Right cardiac atrium (tissue), 5 donors: ENCODE data around the gene SSTR1. TPM values are rescaled to one million over a fixed set of nuclear protein-coding genes. Genes with fewer than 3 reads are reported as not detected.
"Not testable (repeated sequence)": the region's sequence is repeated elsewhere in the genome, so short reads cannot be mapped to it uniquely, and the experiment has no call there.

Experiments
- ATAC-seq, 2 donors: fragments of 200-7000 bp; cut with Tn5 transposase; one replicate each; pipeline versions ENCODE4 v1.8.0 to v1.9.1; 2020; ENCODE audit warnings: moderate library complexity in 2 of 2, mild to moderate bottlenecking in 1 of 2
- DNase-seq, 3 donors: peaks; one replicate each; pipeline ENCODE4 v3.0.0-alpha.2; 2020
- H3K27ac ChIP-seq: one replicate; pipeline ENCODE4 v1.5.1; 2013; ENCODE audit warnings: mild to moderate bottlenecking, low read length, control low read depth, moderate library complexity
- H3K27me3 ChIP-seq: one replicate; pipeline ENCODE4 v1.6.1; 2013; ENCODE audit not compliant: control insufficient read depth, insufficient read depth
- H3K4me1 ChIP-seq: one replicate; pipeline ENCODE4 v1.6.1; 2013; ENCODE audit warnings: low read length; ENCODE audit not compliant: control insufficient read depth, insufficient read depth
- H3K4me3 ChIP-seq: one replicate; pipeline ENCODE4 v1.5.1; 2013; ENCODE audit warnings: low read length, control low read depth
- H3K9me3 ChIP-seq: one replicate; pipeline ENCODE4 v1.6.1; 2013; ENCODE audit warnings: low read length; ENCODE audit not compliant: control insufficient read depth
- WGBS: extraction: QIAGEN DNeasy Blood & Tissue Kit; methylation state at CpG from one replicate; pipeline ENCODE4 v1.1.7; 2013; 5-methylcytosine and 5-hydroxymethylcytosine counted together
- intact Hi-C, 4 donors: fragments of 100-400 bp; cut with DNase I; formaldehyde crosslinking; loops; one replicate each; pipeline versions ENCODE4 v1.11.0 to v1.14.0; 2022 to 2023
- polyA plus RNA-seq: library from polyadenylated mRNA; stranded (reverse); fragments of 200-250 nt; gene quantifications from one replicate; pipeline ENCODE4 v1.2.3, GENCODE V29; 2013
- total RNA-seq, 4 donors: library from RNA; stranded (reverse); fragmentation: NEBNext Ultra II Directional; extraction: Animal tissue kit (Norgen Biotek cat#: 25700); gene quantifications; one replicate each; pipeline ENCODE4 v1.2.1, GENCODE V29; 2021
- donor health status: healthy with polysubstance abuse.
- donor health status: DM: no; HTN: yes; CAD: no.
- donor health status: DM: no; HTN: no; CAD: no.
- donor health status: DM: no; HTN: yes; CAD: no; lungs with severe emphysema.
- donor health status: DM: yes; HTN: yes; CAD: no.

Gene SSTR1
- total and polyA plus RNA-seq, 5 donors: 0.48 to 1.5 (median 0.70) TPM

DNA sequence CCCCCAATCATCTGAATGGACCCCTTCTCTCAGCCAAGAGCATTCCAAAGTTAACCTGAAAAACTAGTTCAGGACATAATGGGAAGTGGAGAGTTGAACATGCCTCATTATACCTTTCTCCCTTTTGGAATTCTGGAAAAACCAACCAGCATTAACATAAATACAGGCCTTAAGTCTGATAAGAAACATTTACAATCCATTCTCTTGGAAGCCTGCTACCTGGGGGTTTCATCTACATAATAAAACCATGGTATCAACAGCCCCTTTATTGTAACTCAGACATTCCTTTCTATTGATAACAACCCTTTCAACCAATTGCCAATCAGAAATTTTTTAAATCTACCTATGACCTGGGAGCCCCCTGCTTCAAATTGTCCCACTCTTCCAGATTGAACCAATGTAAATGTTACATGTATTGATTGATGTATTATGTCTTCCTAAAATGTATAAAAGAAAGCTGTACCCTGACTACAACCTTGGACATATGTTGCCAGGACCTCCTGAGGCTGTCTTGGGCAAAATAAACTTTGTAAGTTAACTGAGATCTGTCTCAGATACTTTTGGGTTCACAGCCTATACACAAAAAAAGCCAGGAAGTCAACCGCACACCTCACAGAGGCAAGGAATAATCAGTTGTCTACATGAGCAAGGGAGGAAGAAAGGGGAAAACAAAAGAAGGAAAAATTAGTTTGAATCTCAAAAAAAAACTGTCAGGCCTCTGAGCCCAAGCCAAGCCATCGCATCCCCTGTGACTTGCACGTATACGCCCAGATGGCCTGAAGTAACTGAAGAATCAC is 17.6 kb upstream of the SSTR1 start:
- DNase-seq: no peak
- Histone ChIP-seq H3K4me1 (no peaks in the 10 kb centered on the region), H3K4me3 (no peak overlapping the region), H3K27me3 (no peaks in the 10 kb centered on the region), H3K9me3 (no peaks in the 10 kb centered on the region), H3K27ac (no peak overlapping the region)
- intact Hi-C loops: no loop called here
- no peak for ATAC-seq
- 80% methylated on average over 4 of the region's 4 CpGs for WGBS

DNA sequence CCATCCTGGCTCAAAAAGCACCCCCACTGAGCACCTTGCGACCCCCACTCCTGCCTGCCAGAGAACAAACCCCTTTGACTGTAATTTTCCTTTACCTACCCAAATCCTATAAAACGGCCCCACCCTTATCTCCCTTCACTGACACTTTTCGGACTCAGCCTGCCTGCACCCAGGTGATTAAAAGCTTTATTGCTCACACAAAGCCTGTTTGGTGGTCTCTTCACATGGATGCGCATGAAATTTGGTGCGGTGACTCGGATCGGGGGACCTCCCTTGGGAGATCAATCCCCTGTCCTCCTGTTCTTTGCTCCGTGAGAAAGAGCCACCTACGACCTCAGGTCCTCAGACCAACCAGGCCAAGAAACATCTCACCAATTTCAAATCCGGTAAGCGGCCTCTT is 16.9 kb upstream of the SSTR1 start:
- H3K4me3 ChIP-seq, DNase-seq, H3K27me3 ChIP-seq, H3K4me1 ChIP-seq, H3K9me3 ChIP-seq, intact Hi-C loops, ATAC-seq, H3K27ac ChIP-seq: not testable (repeated sequence)
- 64% methylated on average over 11 of the region's 11 CpGs for WGBS

DNA sequence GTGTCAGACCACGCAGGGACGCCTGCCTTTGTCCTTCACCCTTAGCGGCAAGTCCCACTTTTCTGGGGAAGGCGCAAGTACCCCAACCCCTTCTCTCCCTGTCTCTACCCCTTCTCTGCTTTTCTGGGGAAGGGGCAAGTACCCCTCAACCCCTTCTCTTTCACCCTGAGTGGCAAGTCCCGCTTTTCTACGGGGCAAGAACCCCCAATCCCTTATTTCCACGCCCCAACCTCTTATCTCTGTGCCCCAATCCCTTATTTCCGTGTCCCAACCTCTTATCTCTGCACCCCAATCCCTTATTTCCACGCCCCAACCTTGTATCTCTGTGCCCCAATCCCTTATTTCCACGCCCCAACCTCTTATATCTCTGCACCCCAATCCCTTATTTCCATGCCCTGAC is 16.2 kb upstream of the SSTR1 start:
- H3K4me3 ChIP-seq, ATAC-seq, DNase-seq, H3K27me3 ChIP-seq, H3K4me1 ChIP-seq, intact Hi-C loops, H3K27ac ChIP-seq, H3K9me3 ChIP-seq: not testable (repeated sequence)
- 66% methylated on average over 10 of the region's 10 CpGs for WGBS

DNA sequence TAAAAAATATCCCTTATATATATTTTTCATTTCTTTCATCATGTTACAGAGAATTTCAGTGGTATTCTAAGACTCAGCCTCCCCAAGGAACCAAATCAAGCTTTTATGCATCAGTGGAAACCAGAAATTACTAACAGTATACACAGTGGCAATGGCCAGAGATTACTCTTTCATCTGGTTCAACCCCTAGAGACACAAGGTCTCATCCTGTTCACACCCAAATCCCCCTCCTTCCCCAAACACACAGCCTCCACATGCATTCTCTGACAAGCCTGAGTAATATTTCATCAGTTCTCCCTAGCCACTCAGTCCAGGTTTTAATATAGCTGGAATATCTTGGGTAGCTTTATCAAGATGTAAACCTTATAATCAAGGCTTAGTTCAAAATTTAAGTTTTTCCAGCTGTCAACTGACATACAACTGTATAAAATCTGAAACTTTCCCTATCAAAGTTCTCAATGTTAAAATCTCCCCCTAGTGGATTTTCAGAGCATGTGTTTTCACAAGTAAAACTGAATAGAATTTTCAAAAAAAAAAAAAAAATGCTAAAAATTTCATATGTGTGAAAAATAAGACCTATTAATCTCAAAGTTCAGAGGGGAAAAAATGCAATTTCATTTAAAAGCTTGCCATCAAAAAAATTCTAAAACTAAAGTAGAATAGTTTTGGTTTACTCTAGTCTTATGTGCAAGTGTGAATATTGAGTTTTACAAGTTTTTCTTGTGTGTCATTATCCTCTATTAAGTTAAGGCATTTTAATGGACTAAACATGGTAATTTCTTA is 10.5 kb upstream of the SSTR1 start:
- no peaks in the 10 kb centered on the region for H3K9me3 ChIP-seq
- no peak for ATAC-seq
- DNase-seq: no peak
- H3K27me3 ChIP-seq: no peaks in the 10 kb centered on the region
- intact Hi-C loops: no loop called here
- H3K4me3 ChIP-seq: no peak overlapping the region
- no peaks in the 10 kb centered on the region for H3K4me1 ChIP-seq
- H3K27ac ChIP-seq: no peak overlapping the region

DNA sequence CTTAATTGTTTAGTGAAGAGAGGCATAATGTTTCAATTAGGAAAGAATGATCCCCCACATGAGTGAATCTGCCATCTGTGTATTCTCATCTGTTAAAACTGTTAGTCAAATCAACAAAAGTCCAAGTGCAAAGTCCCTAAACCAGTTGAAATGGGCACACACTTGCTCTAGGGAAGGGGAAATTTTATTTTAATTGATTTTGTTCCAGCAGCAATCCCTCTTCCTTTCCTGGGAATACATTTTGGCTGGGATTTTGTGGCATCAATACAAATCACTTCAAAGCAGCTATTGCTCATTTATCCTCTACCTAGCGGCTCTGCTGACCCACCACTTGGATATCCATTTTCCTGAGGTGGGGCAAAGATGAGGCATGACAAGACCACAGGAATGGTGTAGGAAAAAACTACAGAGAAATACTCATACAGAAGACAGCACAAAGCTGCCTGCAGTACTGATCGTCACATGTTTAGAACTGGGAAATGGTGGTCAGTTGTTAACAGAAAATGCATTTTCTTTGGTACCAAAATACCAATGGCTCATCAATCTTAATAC is 9.8 kb upstream of the SSTR1 start:
- Histone ChIP-seq H3K4me1 (no peaks in the 10 kb centered on the region), H3K9me3 (no peaks in the 10 kb centered on the region), H3K4me3 (no peak overlapping the region), H3K27ac (no peak overlapping the region), H3K27me3 (no peaks in the 10 kb centered on the region)
- 95% methylated on average over 2 of the region's 2 CpGs for WGBS
- intact Hi-C loops: no loop called here
- DNase-seq: no peak
- ATAC-seq: no peak

DNA sequence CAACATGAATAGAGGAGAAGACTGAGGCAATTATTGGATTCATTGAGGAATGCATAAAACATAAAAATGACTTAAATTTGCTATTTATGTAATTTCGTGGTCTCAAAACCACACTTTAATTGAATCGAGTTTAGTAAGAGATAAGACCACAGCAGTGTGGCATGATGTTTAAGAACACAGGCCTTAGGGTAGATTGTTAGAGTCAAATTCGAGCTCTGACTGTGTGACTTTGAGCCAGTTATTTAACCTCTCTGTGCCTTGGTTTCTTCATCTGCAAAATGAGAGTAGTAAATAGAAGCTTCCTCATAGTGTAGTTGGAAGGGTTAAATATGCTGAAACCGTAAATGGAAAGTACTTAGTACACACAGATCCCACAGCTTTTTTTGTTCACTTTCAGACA is 9.3 kb upstream of the SSTR1 start:
- Histone ChIP-seq H3K9me3 (no peaks in the 10 kb centered on the region), H3K4me3 (no peak overlapping the region), H3K4me1 (no peaks in the 10 kb centered on the region), H3K27me3 (no peaks in the 10 kb centered on the region), H3K27ac (no peak overlapping the region)
- 73% methylated on average over 4 of the region's 4 CpGs for WGBS
- intact Hi-C loops: no loop called here
- no peak for DNase-seq
- no peak for ATAC-seq

DNA sequence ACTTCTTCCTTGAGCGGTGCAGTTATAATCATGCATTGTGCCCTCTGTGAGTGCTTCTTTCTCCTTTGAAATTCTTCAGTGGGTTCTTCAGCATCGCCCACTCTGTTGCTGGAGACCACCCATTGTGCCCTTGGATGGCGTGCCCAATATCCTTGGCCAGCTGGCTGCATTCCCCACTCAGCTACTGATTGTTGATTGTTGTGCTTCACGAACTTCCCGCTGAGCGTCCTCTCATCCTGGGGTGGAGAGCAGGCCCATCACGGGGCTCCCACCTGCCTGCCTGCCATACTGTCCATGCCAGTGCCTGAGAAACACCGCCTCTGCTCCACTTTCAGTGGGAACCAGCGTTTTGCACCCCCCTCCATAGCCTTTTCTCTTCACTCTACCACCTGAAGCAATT is 8.6 kb upstream of the SSTR1 start:
- Histone ChIP-seq H3K9me3 (no peaks in the 10 kb centered on the region), H3K27me3 (no peaks in the 10 kb centered on the region), H3K4me1 (no peaks in the 10 kb centered on the region), H3K27ac (no peak overlapping the region), H3K4me3 (no peak overlapping the region)
- intact Hi-C loops: no loop called here
- DNase-seq (no peak), ATAC-seq (no peak)
- 74% methylated on average over 9 of the region's 9 CpGs for WGBS

DNA sequence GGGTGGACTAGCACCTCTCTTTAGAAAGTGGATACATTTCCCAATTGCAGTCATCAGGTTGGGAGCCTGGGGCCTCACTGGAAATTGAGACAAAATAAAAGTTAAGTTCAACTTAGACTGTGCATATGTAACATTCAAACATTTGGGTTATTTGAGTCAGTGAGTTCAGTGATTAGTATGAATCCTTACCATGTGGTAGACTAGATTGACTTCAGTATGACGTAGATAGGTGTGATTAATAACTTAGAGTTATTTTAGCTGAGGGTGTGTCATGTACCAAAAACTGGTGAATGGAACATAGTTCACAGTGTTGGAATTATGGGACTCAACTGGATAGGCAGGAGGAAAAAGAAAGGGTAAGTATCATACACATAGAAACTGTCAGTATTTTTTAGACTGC is 8.0 kb upstream of the SSTR1 start:
- DNase-seq (no peak), ATAC-seq (no peak)
- Histone ChIP-seq H3K27me3 (no peaks in the 10 kb centered on the region), H3K9me3 (no peaks in the 10 kb centered on the region), H3K4me3 (no peak overlapping the region), H3K4me1 (no peaks in the 10 kb centered on the region), H3K27ac (no peak overlapping the region)
- intact Hi-C loops: no loop called here
- 95% methylated on average over 1 of the region's 1 CpG for WGBS

DNA sequence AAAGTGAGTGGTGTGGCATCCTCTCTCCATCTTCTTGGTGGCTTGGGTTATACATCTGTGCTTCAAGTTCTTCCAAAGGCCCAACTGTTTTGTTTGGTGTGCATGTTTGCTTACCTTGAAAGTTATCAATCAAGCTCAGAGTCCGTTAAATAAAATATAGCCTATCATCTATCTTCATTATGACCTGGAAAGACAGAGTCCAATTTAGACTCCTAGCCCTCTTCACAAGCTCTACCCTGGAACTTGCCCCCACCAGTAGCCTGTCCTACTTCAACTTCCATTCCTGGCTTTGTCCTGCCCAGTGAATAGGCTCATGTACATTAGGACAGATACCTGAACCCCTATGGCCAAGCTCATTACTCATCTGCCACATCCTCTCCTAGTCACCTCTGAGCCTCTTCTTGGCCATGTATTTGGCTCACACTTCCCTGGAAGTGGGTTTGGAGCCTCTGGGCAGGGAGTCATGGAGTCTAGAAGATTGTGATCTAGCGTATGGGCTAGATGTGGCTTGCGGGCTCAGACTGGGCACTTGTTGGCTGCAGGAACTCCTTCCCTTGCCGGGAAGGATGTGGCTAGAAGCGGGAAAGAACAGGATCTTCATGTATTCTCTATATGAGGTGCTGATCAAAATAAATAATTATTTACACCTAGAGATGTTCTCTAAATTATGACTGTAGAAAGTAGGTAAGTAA is 6.4 kb upstream of the SSTR1 start:
- no peak for DNase-seq
- intact Hi-C loops: no loop called here

DNA sequence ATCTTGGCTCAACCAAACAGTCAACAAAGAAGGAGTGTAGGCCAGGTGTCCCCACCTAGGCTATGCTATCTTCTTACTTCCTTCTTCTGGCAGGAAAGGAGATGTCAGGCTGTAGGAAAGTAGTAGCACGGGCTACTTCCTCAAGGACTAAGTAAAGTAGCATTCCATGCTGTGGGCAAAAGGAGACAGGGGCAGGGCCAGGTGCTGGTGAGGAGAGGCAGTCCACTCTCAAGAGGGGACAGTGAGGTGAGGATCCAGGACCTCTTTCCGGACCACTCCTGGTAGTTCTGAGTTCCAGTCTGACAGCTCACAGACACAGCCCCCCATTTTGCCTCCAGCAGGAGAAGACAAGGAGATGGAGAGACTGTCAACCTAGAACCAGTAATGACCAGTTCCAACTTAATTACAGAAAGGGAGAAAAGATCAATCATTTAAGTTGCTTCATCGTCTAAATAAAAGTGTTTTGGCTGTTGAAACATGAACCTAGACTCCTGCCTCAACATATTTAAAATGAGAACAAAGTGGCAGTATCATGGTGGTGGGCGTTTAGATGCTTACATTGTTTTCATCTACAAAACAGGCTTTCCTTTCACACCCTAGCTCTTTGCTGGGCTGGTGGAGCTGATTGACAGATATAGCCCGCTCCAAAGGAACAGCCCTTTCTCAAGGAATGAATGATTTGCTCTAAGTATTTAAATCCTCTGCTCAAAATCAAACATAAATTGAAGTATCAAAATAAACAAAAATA is 5.1 kb upstream of the SSTR1 start:
- H3K9me3 ChIP-seq: peaks cover 2% of the 10 kb centered on the region
- 76% methylated on average over 5 of the region's 5 CpGs for WGBS
- H3K4me3 ChIP-seq: no peak overlapping the region
- H3K27me3 ChIP-seq: no peaks in the 10 kb centered on the region
- DNase-seq: no peak
- no peaks in the 10 kb centered on the region for H3K4me1 ChIP-seq
- intact Hi-C loops: no loop called here
- no peak overlapping the region for H3K27ac ChIP-seq
- no peak for ATAC-seq

More for the DNA sequence above, 6.4 kb upstream of the SSTR1 start:
- H3K27me3 ChIP-seq: no peaks in the 10 kb centered on the region
- peaks cover 2% of the 10 kb centered on the region for H3K9me3 ChIP-seq
- H3K4me3 ChIP-seq: no peak overlapping the region
- WGBS: 97% methylated on average over 5 of the region's 5 CpGs
- no peak for ATAC-seq
- H3K27ac ChIP-seq: no peak overlapping the region
- H3K4me1 ChIP-seq: no peaks in the 10 kb centered on the region
